DND-41 (cell line): ENCODE results near the gene SULT1C3.

ENCODE experiments used
- ATAC-seq: fragments of 200-7000 bp; cut with Tn5 transposase; 3 replicates; pipeline ENCODE4 v1.9.1; 2021; ENCODE audit warnings: low read depth; ENCODE audit not compliant: insufficient read depth
- DNase-seq: peaks from one replicate; pipeline ENCODE4 v3.0.0-alpha.2; 2020
- H2AFZ ChIP-seq: 2 replicates; pipeline ENCODE4 v1.6.0; 2012; ENCODE audit warnings: low read depth, low read length
- H3K27ac ChIP-seq: 2 replicates; pipeline ENCODE4 v1.5.1; 2012; ENCODE audit warnings: low read length, inconsistent platforms
- H3K27me3 ChIP-seq: fragments of 200-600 bp; sonication (generic); 2 replicates; pipeline ENCODE4 v1.6.0; 2012; ENCODE audit warnings: low read length, mild to moderate bottlenecking, inconsistent platforms; ENCODE audit not compliant: insufficient read depth, poor library complexity
- H3K36me3 ChIP-seq: 2 replicates; pipeline ENCODE4 v1.5.1; 2012; ENCODE audit warnings: low read length, inconsistent platforms; ENCODE audit not compliant: insufficient read depth
- H3K4me1 ChIP-seq: 2 replicates; pipeline ENCODE4 v1.5.1; 2012; ENCODE audit warnings: mild to moderate bottlenecking, low read length; ENCODE audit not compliant: insufficient read depth
- H3K4me2 ChIP-seq: 2 replicates; pipeline ENCODE4 v1.6.0; 2012; ENCODE audit warnings: mild to moderate bottlenecking, moderate library complexity, low read length, inconsistent platforms; ENCODE audit not compliant: insufficient read depth
- H3K4me3 ChIP-seq, 2 experiments: fragments of 200-600 bp in 1 of 2; shearing (Covaris generic) in 1 of 2; 2 replicates each; pipeline ENCODE4 v1.5.1; 2012 to 2016; ENCODE audit warnings: inconsistent platforms in 2 of 2, low read length in 2 of 2, mild to moderate bottlenecking in 2 of 2, low read depth in 1 of 2, moderate library complexity in 1 of 2
- H3K79me2 ChIP-seq: 2 replicates; pipeline ENCODE4 v1.6.0; 2012; ENCODE audit warnings: low read length, inconsistent platforms; ENCODE audit not compliant: insufficient read depth
- H3K9ac ChIP-seq: 2 replicates; pipeline ENCODE4 v1.6.0; 2012; ENCODE audit warnings: low read depth, mild to moderate bottlenecking, inconsistent platforms, low read length, moderate library complexity
- H3K9me3 ChIP-seq: 2 replicates; pipeline ENCODE4 v1.5.1; 2012; ENCODE audit warnings: low read length, moderate library complexity, mild to moderate bottlenecking, inconsistent platforms; ENCODE audit not compliant: insufficient read depth, severe bottlenecking
- H4K20me1 ChIP-seq: 2 replicates; pipeline ENCODE4 v1.6.0; 2012; ENCODE audit warnings: low read length; ENCODE audit not compliant: insufficient read depth
- EZH2 ChIP-seq: IDR thresholded peaks from 3 replicates; pipeline ENCODE4 v1.6.1; 2012; ENCODE audit warnings: borderline replicate concordance, low read depth, mild to moderate bottlenecking, moderate library complexity, low read length, inconsistent platforms; ENCODE audit not compliant: severe bottlenecking
- TF ChIP-seq, protein P1 (sequence below): IDR thresholded peaks from 2 replicates; pipeline ENCODE4 v1.5.1; 2012; ENCODE audit warnings: borderline replicate concordance, low read length, moderate library complexity, mild to moderate bottlenecking; ENCODE audit not compliant: poor library complexity, severe bottlenecking; ENCODE audit errors: extremely low read depth

Gene SULT1C3

DNA sequence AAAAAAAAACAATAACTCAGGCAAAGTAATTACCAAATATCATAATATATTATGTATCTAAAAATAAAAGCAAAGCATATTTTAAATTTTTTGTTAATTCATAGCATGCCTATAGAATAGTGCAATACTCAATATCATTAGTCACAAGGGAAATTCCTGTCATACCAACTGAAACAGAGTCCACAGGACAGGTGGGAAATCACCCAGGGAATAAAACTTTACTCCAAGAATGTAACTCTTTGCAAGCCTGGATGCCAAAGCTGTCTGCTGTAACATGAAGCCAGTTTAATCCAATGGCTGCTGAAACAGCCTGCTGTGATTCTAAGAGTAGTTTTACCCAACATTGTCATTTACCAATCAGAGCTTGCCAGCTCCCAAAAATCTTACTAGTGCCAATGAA is 40.0 kb upstream of the SULT1C3 start:
- H3K27ac ChIP-seq = no peak overlapping the region
- H3K36me3 ChIP-seq = no peaks in the 10 kb centered on the region
- no peaks in the 10 kb centered on the region for H4K20me1 ChIP-seq
- no peaks in the 10 kb centered on the region for H3K4me1 ChIP-seq
- no peak for ATAC-seq
- no peak overlapping the region for H3K4me3 ChIP-seq
- H3K9me3 ChIP-seq = peaks cover 2% of the 10 kb centered on the region
- H3K9ac ChIP-seq = no peak overlapping the region
- H3K4me2 ChIP-seq = no peak overlapping the region
- H3K27me3 ChIP-seq = no peaks in the 10 kb centered on the region
- H3K79me2 ChIP-seq = no peaks in the 10 kb centered on the region
- TF ChIP-seq, protein P1, sequence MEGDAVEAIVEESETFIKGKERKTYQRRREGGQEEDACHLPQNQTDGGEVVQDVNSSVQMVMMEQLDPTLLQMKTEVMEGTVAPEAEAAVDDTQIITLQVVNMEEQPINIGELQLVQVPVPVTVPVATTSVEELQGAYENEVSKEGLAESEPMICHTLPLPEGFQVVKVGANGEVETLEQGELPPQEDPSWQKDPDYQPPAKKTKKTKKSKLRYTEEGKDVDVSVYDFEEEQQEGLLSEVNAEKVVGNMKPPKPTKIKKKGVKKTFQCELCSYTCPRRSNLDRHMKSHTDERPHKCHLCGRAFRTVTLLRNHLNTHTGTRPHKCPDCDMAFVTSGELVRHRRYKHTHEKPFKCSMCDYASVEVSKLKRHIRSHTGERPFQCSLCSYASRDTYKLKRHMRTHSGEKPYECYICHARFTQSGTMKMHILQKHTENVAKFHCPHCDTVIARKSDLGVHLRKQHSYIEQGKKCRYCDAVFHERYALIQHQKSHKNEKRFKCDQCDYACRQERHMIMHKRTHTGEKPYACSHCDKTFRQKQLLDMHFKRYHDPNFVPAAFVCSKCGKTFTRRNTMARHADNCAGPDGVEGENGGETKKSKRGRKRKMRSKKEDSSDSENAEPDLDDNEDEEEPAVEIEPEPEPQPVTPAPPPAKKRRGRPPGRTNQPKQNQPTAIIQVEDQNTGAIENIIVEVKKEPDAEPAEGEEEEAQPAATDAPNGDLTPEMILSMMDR = no peak
- no peak for TF ChIP-seq EZH2
- no peak overlapping the region for H2AFZ ChIP-seq
- no peak for DNase-seq

DNA sequence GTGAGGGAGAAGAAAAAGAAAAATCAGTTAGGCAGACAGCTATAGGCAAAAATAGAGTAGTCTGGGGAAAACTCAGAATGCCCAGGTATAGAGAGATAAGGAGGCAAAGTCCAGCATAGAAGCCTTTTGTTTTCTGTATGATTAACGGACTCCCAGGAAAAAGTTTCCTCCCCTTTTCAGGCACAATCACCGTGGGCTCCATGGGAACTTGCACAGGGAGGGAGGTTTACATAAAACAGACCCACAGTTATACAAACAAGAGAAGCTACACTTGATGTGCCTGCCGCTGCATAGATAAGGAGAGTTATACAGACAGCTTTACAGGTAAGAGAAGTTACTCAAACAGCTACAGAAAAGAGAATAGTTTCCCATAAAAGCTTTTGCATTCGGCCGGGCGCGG is 39.2 kb upstream of the SULT1C3 start:
- H3K36me3 ChIP-seq = no peaks in the 10 kb centered on the region
- H4K20me1 ChIP-seq = no peaks in the 10 kb centered on the region
- no peak overlapping the region for H3K9ac ChIP-seq
- H2AFZ ChIP-seq = no peak overlapping the region
- no peak overlapping the region for H3K27ac ChIP-seq
- ATAC-seq (no peak), DNase-seq (no peak)
- TF ChIP-seq, protein P1 = no peak
- no peak for TF ChIP-seq EZH2
- no peak overlapping the region for H3K4me2 ChIP-seq
- no peak overlapping the region for H3K4me3 ChIP-seq
- peaks cover 2% of the 10 kb centered on the region for H3K9me3 ChIP-seq
- H3K4me1 ChIP-seq = no peaks in the 10 kb centered on the region
- H3K27me3 ChIP-seq = no peaks in the 10 kb centered on the region
- H3K79me2 ChIP-seq = no peaks in the 10 kb centered on the region

DNA sequence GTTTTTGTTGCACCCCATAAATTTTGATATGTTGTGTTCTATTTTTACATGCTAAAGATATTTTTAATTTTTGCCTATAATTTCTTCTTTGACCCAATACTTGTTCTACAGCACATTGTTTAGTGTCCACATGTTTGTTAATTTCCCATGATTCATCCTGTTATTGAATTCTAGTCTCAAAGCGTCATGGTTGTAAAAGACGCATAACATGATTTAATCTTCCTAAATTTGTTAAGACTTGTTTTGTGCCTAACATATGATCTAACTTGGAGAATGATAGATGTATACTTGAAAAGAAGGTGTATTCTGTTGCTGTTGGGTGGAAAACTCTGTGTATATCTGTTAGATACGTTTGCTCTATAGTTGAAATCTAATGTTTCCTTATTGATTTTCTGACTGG is 27.1 kb upstream of the SULT1C3 start:
- Histone ChIP-seq H3K9me3 (peaks cover 2% of the 10 kb centered on the region), H3K27me3 (no peaks in the 10 kb centered on the region), H3K4me3 (no peak overlapping the region), H2AFZ (no peak overlapping the region), H3K9ac (no peak overlapping the region), H3K36me3 (no peaks in the 10 kb centered on the region), H3K4me2 (no peak overlapping the region), H3K27ac (no peak overlapping the region), H4K20me1 (no peaks in the 10 kb centered on the region), H3K4me1 (no peaks in the 10 kb centered on the region), H3K79me2 (no peaks in the 10 kb centered on the region)
- TF ChIP-seq, protein P1 = no peak
- no peak for TF ChIP-seq EZH2
- DNase-seq = no peak
- no peak for ATAC-seq

DNA sequence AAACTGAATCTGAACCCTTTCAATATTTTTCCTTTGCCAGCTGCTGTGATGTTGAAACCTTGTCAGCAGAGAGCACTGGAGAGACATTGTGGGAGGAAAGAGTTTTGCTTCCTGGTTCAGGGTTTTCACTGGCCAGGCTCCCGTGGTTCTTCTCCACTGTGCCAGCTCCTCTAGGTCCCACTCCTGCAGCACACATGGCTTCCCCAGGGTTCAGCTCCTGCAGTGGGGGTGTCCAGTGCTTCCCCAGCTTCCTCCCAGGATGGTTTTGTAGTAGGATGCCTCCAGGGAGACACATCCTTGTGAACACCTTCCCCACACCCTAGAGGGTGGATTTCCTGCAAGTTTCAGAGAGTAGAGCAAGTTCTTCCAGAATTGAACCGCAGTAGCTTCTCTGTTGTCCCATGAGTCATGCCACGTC is 24.0 kb upstream of the SULT1C3 start:
- ATAC-seq = no peak
- Histone ChIP-seq H3K9me3 (no peaks in the 10 kb centered on the region), H3K4me2 (no peak overlapping the region), H3K79me2 (no peaks in the 10 kb centered on the region), H3K4me1 (no peaks in the 10 kb centered on the region), H3K4me3 (no peak overlapping the region), H4K20me1 (no peaks in the 10 kb centered on the region), H3K9ac (no peak overlapping the region), H3K27me3 (no peaks in the 10 kb centered on the region), H3K36me3 (no peaks in the 10 kb centered on the region), H2AFZ (no peak overlapping the region), H3K27ac (no peak overlapping the region)
- TF ChIP-seq EZH2 = no peak
- TF ChIP-seq, protein P1 = peak; percentile 42
- no peak for DNase-seq
